AG04450 (cell line): ENCODE measurements around the gene MORN2. TPM values are rescaled to one million over a fixed set of nuclear protein-coding genes. Genes with fewer than 3 reads are reported as not detected.

Source experiments
- CTCF ChIA-PET: fragments of 300-600, 350-600 bp; formaldehyde crosslinking; extraction: SDS; loops from one replicate; lab custom pipeline; 2022; ENCODE audit warnings: antibody characterized with exemption, inconsistent platforms; lab: Charles Lee
- POLR2A ChIA-PET: fragments of 350-600 bp; formaldehyde crosslinking; extraction: SDS; loops from one replicate; lab custom pipeline; 2021; ENCODE audit warnings: antibody characterized with exemption, inconsistent platforms; lab: Yijun Ruan, JAX
- DNase-seq: peaks from one replicate; pipeline ENCODE4 v3.0.0-alpha.2; 2011; ENCODE audit warnings: low read depth, low spot score
- H3K27ac ChIP-seq: one replicate; pipeline ENCODE4 v1.5.1; 2012; ENCODE audit warnings: low read depth, low read length, control low read depth
- H3K27me3 ChIP-seq: one replicate; pipeline ENCODE4 v1.6.0; 2012; ENCODE audit warnings: low read length; ENCODE audit not compliant: control insufficient read depth, insufficient read depth
- H3K4me3 ChIP-seq: 2 replicates; pipeline ENCODE4 v1.5.1; 2011; ENCODE audit warnings: mild to moderate bottlenecking, low read depth, low read length, control low read depth
- H3K9me3 ChIP-seq: 2 replicates; pipeline ENCODE4 v1.5.1; 2012; ENCODE audit warnings: low read length; ENCODE audit not compliant: control insufficient read depth, insufficient read depth
- CTCF ChIP-seq: IDR thresholded peaks from 2 replicates; pipeline ENCODE4 v1.5.1; 2011; ENCODE audit warnings: low read depth, low read length, control low read depth, inconsistent platforms
- polyA plus RNA-seq: library from polyadenylated mRNA; depleted of rRNA; stranded (reverse); fragments of >200 nt; gene quantifications from 2 replicates; pipeline ENCODE4 v1.2.3, GENCODE V29; 2011

Gene MORN2
- polyA plus RNA-seq, 1 experiment: 34.8 TPM

- TF ChIP-seq CTCF: no peak
Observed at GRCh38 chr2:38905251-38905650, 29.5 kb downstream of the MORN2 start.

GRCh38 chr2:38907242-38907641 is 31.5 kb downstream of the MORN2 start:
- CTCF ChIA-PET: no interaction called here
- POLR2A ChIA-PET: no interaction called here
- H3K4me3 ChIP-seq: no peak overlapping the region
- no peaks in the 10 kb centered on the region for H3K9me3 ChIP-seq
- TF ChIP-seq CTCF: no peak
- H3K27me3 ChIP-seq: no peaks in the 10 kb centered on the region
- DNase-seq: no peak
- no peak overlapping the region for H3K27ac ChIP-seq

More at GRCh38 chr2:38905251-38905650, 29.5 kb downstream of the MORN2 start:
- Histone ChIP-seq H3K27me3 (peaks cover 9% of the 10 kb centered on the region), H3K9me3 (no peaks in the 10 kb centered on the region), H3K27ac (no peak overlapping the region), H3K4me3 (no peak overlapping the region)
- ChIA-PET CTCF (no interaction called here), POLR2A (no interaction called here)
- DNase-seq: no peak

- Histone ChIP-seq H3K4me3 (no peak overlapping the region), H3K9me3 (no peaks in the 10 kb centered on the region), H3K27ac (no peak overlapping the region), H3K27me3 (no peaks in the 10 kb centered on the region)
- ChIA-PET CTCF (no interaction called here), POLR2A (no interaction called here)
- DNase-seq: no peak
- no peak for TF ChIP-seq CTCF
Observed at GRCh38 chr2:38907743-38908562, 32.2 kb downstream of the MORN2 start.

GRCh38 chr2:38909872-38910271 is 34.1 kb downstream of the MORN2 start:
- H3K27ac ChIP-seq: no peak overlapping the region
- H3K9me3 ChIP-seq: no peaks in the 10 kb centered on the region
- no peak for DNase-seq
- POLR2A ChIA-PET: no interaction called here
- TF ChIP-seq CTCF: no peak
- H3K27me3 ChIP-seq: no peaks in the 10 kb centered on the region
- no peak overlapping the region for H3K4me3 ChIP-seq
- CTCF ChIA-PET: interaction anchor here (1.0 to 1.6 kb wide), 2 partner anchors 10 to 38 kb away, joined by 4 to 5 read pairs; no protein-coding TSS in a partner anchor

- ChIA-PET POLR2A (no interaction called here), CTCF (no interaction called here)
- no peak for TF ChIP-seq CTCF
- Histone ChIP-seq H3K4me3 (no peak overlapping the region), H3K27me3 (no peaks in the 10 kb centered on the region), H3K9me3 (no peaks in the 10 kb centered on the region), H3K27ac (no peak overlapping the region)
- DNase-seq: no peak
Observed at GRCh38 chr2:38911191-38911590, 35.4 kb downstream of the MORN2 start.
